ENCODE measurements around the gene CYP26A1.

CYP26A1 gene

DNA sequence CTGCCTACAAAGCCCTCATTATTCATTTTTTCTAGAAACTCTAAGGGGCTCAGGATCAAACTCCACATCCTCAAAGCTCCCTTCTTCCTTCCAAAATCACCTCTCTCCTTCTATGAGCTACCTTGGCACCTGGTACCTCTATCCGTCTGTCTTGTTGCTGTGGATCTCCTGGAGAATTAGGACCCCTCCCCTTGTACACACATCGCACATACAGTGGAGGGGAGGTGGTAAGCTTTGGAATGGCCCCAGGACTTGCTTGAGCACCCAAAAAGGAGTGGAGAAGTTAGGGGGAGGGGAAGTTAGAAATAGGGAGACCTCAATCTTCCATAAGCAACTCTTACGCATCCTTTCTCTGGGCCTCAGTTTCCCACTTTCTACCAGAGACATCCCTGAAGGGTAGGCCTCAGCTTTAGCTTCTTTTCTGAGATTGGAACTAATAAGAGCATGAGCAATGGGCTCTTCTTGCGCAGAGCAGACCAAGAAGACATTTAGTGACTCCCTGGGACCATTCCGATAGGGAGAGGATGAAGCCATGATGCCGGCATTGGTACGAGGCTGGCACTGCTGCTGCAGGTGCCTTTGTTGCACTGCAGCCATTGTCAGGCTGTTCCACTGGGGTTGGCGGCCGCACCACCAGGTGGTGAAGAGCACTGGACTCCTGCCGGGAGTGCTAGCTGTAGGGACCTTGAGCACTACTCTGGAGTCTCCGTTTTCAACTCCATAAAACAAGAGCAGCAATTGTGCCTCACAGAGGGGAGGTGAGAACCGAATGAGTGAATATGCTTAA is 8.6 kb upstream of the CYP26A1 start:
- DNase-seq (ENCODE audit: low spot score): no peak

GRCh38 chr10:93065675-93066543 is 7.8 kb upstream of the CYP26A1 start:
- DNase-seq (ENCODE audit: low spot score): no peak

DNA sequence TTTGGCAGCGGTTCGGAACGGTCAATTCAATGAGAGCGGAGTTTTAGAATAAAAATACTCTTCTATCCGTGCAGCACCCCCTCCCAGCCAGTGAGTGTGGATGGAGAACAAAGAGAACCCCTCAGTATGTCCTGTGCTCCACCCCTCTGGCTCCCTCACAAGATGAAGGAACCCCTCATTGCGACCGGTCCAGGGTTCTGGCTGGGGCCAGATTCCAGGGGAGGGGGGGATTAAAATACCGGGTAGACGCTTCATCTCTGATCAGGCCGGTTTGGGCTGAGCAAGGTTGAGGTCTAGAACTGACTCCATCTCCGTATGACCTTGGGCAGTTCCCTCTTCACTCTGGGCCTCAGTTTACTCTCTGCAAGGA is 7.2 kb upstream of the CYP26A1 start:
- no peak for DNase-seq (ENCODE audit: low spot score)

GRCh38 chr10:93067443-93068365 is 6.0 kb upstream of the CYP26A1 start:
- no peak for DNase-seq (ENCODE audit: low spot score)

DNA sequence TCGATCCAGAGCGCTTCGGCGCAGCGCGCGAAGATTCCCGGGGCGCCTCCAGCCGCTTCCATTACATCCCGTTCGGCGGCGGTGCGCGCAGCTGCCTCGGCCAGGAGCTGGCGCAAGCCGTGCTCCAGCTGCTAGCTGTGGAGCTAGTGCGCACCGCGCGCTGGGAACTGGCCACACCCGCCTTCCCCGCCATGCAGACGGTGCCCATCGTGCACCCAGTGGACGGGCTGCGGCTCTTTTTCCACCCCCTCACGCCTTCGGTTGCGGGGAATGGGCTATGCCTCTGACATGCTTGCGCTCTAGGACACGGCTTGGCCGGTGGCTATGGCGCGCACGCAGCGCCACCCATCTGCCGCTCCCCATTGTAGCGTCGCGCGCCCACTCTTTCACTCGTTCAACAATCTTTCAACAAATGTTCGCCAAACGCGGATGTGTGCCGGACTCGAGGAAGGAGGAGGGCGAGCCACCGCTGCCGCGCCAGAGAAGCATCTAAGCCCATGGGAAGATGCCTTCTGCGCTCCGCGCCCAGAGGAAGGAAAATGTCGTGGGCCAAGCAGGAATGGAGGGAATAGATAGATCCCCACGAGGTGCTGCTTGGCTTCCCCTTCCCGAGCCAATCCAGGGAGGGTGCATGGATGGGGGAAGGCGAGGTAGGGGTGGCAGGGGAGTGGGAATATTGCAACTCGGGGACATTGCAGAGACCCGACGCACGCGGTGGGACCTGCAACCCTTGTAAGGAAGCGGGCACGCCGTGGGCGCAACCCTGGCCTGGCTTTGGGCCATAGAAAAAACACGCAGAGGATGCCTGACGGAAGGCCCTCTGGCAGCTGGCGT is 5.1 kb upstream of the CYP26A1 start:
- DNase-seq (ENCODE audit: low spot score): no peak

DNA sequence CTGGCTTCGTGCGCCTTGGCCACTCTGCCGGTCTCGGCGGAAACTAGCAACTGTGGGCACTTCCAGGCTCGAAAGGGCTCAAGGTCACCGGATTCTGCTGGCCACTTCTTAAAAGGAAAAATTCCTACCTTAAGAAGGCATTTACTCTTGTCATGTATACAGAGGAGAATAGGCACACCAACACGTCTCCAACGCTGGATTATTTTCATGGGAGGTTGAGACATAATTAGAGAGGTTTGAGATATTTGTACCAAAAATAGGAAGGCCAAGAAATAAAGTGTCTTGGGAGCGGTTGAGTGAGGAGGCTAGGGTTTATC is 4.5 kb upstream of the CYP26A1 start:
- no peak for DNase-seq (ENCODE audit: low spot score)

GRCh38 chr10:93070378-93071176 is 3.1 kb upstream of the CYP26A1 start:
- no peak for DNase-seq (ENCODE audit: low spot score)

DNA sequence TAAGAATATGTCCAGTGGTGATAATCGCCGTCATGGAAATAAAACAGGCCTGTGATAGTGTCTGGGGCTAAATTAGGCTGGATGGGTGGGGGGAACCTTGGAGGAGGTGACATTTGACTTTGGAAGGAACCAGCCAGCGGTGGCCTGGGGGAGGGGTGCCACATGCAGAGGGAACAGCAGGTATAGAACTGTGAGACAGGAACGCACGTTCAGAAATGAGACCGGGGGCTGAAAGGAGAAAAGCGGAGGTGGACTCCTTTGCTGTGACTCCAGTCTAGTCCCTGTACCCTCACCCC is 2.6 kb upstream of the CYP26A1 start:
- no peak for DNase-seq (ENCODE audit: low spot score)

DNA sequence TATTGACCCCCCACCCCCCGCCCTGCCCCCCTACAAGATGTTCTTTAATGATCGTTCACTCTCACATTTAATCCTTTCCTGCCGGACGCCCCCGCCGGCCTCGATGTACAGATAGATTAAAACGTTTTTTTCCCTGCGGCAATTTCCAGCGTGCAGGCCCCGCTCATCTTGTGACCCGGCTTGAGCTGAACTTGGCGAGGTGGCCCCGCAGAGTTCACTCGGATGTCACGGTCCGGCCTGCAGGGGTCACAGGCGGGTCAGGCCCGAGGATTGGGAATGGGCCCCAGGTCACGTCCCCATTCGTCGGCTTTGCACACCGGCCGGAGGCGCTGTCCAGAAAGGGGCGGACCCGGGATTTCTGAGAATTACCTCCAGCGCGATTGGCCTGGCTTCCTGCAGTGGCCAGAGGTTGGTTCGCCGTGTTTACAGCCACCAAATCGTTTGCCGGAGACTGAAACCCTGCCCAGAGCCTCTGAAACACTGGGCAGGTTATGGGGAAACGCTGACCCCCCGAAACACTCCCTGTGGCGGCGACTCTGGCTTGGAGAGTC is 1.9 kb upstream of the CYP26A1 start:
- DNase-seq (ENCODE audit: low spot score): no peak

- DNase-seq (ENCODE audit: low spot score): no peak
These were observed 1.4 kb upstream of the CYP26A1 start for GRCh38 chr10:93072225-93072712.

DNA sequence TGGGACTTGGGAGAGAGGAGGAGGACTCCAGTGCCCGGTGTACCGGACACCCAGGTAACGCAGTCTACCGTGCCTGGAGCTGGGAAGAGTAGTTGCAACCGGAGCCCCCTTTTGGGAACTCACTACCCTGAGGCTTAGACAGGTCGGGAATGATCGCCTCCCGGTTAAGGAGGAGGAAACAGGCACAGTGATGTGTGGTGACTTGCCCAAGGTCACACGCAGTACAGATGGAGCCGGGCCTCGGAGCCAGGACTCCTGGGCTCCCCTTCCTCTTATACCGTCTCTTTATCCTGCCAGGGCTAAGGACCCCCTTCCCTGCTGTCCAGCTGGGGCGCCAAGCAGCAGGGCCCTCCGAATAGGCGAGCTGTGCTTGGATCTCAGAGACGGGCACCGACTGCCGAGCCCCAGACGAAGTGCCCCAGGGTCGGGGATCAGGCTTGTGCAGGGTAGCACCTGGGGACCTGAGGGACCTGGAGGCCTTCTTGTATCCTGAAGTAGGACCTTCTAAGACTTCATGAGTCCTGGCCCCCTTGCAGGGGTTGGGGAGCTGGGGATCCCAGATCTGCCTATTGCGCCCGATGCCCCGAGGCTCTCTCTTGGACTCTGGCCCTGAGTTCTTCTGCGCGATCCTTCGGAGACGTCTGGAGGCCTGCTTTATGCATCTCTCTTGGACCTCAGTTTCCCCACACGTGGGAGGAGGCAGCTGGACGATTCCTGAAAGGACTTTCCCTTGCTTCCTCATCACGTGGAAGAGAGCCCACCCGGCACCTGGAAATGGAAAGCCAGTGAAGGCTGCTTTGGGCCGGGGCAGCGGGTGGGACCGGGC is 767 bp upstream of the CYP26A1 start:
- DNase-seq (ENCODE audit: low spot score): no peak

DNA sequence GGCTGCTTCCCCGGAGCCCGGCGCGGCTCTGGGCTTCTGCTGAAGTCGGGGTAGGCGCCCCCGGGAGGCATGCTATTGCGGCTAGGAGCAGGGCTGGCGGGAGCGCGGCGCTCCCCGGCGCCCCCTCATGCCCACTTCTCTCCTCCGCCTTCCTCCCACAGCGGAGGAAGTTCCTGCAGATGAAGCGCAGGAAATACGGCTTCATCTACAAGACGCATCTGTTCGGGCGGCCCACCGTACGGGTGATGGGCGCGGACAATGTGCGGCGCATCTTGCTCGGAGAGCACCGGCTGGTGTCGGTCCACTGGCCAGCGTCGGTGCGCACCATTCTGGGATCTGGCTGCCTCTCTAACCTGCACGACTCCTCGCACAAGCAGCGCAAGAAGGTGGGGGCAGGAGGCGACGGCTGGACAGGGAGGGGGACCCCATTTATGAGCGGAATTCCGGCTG is 479 bp downstream of the CYP26A1 start:
- no peak for DNase-seq (ENCODE audit: low spot score)

GRCh38 chr10:93074597-93075368 is 1.1 kb downstream of the CYP26A1 start:
- no peak for DNase-seq (ENCODE audit: low spot score)

GRCh38 chr10:93075369-93076221 is 1.9 kb downstream of the CYP26A1 start:
- DNase-seq (ENCODE audit: low spot score): no peak

DNA sequence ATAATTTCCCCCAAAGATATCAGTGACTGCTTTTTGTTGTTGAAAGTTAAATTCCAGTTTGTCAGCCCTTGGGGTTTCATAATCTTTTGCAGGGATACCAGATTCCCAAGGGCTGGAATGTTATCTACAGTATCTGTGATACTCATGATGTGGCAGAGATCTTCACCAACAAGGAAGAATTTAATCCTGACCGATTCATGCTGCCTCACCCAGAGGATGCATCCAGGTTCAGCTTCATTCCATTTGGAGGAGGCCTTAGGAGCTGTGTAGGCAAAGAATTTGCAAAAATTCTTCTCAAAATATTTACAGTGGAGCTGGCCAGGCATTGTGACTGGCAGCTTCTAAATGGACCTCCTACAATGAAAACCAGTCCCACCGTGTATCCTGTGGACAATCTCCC is 3.2 kb downstream of the CYP26A1 start:
- no peak for DNase-seq (ENCODE audit: low spot score)

GRCh38 chr10:93077860-93078337 is 4.2 kb downstream of the CYP26A1 start:
- DNase-seq (ENCODE audit: low spot score): no peak

- DNase-seq (ENCODE audit: low spot score): no peak
These were observed 6.1 kb downstream of the CYP26A1 start for GRCh38 chr10:93079663-93080349.

Measured in GM03348 (cell line).